ENCODE data around the gene CD82.

GRCh38 chr11:44529895-44530412 is 35.5 kb upstream of the CD82 start:
- no peak for TF ChIP-seq CTCF (IDR thresholded peaks at IDR 0.05)
- no peak for TF ChIP-seq POLR2A (IDR thresholded peaks at IDR 0.05)

All from right lobe of liver (tissue), 4 donors.